Superior temporal gyrus (tissue), 1 donor: Measurements from ENCODE around the gene AXIN2.
"Not testable (repeated sequence)": the region's sequence is repeated elsewhere in the genome, so short reads cannot be mapped to it uniquely, and the experiment has no call there.

Experiments
- DNase-seq: peaks from one replicate; pipeline ENCODE4 v3.0.0-alpha.2; 2016; ENCODE audit errors: extremely low spot score

The AXIN2 gene

DNA sequence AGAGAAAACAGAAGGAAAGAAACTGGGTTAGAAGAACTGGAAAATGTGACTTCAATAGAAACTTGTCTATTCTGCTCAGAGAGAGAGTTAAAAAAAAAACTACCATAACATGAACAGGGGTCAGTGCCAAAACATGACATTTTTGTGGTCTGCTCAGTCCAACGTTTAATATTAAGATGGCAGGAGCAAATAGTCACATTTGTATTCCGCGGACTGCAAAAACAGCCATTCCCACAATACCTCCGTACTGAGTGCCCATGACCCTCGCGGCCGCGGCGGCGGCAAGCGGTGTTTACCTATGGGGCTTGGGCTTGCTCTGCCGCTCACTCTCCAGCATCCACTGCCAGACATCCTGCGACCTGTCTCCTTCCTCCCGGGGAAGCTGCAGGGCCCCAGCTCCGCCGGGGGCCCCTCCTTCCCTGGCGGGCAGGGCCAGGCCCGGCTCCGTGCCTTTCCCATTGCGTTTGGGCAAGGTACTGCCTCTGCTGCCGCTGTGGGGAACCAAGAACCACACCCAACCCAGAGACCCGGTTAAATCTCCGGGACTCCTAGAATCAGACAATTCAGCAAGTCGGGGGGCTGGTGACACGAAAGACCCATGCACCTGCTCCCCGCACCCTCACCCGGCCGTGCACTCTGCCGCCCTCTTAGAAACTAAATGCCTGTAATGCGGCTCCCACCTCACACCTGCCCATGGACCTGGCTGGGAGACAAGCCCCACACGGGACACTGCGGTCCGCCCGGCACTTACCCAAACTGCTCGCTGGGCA lies 24.7 kb downstream of the AXIN2 start:
- DNase-seq, result no peak

- DNase-seq, result no peak
Observed at GRCh38 chr17:65535777-65536572, 25.5 kb downstream of the AXIN2 start.

DNA sequence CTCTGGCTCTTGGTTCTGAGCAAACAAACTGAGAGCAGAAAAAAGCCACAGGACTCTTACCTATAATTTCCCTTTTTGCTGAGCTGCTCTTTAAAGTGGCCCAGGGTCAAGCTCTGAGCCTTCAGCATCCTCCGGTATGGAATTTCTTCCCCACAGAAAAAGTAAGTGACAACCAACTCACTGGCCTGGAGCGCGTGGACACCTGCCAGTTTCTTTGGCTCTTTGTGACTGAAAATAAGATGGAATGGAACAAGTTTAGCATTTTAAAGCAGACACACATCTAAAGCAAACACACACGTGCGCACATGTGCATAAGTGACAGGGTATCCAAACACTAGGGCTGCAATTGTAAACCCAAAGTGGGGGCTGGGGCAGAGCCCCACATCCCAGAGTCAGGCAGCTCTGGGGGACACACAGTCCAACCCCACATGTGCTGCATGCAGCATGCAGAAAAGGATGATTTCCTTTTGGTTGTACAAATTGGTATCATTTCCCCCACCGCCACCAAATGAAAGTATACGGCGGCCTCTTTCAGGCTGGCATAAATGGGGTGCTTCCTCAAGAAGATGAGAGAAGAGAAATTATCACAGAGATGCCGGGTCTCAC lies 27.5 kb downstream of the AXIN2 start:
- no peak for DNase-seq

DNA sequence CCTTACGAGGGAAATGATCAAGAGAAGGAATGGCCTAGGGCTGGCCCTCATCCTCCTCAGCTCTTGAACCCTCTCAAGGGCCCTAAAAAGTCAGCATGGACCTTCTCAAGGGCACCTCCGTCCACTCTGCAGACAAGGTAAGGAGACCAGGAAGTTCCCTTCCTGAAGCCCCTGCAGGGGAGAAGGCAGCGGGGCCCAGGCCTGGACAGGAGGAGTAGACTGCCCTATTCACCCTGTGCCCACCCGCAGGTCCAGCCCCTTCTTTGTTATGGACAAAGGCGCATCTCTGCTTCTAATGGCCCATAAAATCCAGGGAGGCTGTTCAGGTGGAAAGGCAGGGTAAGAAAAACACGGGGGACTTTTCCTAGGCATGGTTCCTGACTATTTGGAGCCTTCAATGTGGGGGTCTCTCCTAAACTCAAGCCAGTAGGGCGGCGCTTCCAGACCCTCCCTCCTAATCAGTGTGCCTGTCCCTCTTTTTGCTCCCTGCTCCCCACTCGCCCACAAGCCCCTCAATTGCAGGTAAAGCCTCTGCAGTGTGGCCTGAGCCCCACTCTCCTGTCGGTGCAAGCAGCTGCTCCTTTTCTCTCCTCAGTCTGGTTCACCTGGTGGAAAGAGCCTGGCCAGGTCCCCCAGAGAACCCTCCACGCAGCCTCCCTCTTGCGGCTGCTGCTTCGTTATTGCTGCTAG lies 28.2 kb downstream of the AXIN2 start:
- DNase-seq, result no peak

DNA sequence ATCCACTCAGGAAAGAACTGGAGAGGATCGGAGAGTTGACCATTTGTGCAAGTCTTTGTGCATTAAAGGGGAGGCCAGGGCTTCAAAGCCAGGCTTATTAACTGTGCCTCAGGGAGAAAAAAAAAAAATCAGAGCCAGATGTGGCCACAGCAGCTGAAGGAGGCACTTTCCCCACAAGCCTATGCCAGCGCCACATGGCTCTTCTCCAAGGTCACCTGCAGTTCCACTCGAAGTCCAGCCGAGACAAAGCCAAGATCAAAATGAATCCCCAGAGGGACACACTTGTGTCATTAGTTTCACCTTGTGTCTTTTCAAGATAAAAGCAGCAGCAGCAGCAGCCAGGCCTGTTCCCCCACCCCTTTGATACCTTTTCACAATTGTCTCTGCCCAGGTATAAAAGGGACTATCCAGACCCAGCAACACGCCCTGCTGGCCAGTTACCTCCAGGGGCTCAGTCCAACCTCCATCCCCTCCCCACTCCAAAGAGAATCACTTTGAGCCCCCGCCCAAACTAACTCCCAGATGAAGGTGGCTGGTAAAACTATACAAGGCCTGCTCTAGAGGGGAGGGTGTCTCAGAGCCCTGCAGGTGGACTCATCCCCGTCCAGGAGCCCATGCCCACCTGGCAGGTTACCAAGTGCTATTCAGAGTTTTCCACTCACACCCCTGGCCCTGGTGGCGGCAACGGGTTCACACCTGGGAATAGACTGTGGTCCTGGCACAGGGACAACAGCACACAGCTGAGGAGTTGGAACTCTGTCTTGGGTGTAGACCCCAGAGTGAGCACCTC lies 29.2 kb downstream of the AXIN2 start:
- no peak for DNase-seq

GRCh38 chr17:65531256-65532100 lies 30.0 kb downstream of the AXIN2 start:
- DNase-seq, result no peak

- no peak for DNase-seq
Observed at GRCh38 chr17:65530523-65531255, 30.8 kb downstream of the AXIN2 start.

- DNase-seq, result no peak
Observed at GRCh38 chr17:65529761-65530522, 31.5 kb downstream of the AXIN2 start.

GRCh38 chr17:65529040-65529633 lies 32.3 kb downstream of the AXIN2 start:
- no peak for DNase-seq

- no peak for DNase-seq
Observed at GRCh38 chr17:65527857-65528591, 33.4 kb downstream of the AXIN2 start.

DNA sequence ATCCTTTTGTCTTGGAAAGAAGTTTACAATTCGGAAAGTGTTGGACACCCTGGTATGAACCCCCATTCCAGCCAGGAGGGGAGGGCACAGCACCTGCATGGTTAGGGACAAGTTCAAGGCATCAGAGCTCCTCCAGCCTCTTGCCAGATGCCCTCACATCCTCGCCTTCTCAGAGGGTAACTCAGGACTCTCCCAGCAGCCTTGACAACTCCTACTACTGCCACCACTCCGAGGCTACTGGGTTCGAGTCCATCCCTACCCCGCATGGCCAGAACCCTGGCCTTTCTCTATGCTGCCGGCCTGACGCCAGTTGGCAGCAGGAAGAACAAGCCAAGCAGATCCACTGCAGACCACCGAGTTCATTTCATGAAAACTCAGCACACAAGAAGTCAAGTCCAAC lies 34.1 kb downstream of the AXIN2 start:
- no peak for DNase-seq

GRCh38 chr17:65526854-65527253 lies 34.6 kb downstream of the AXIN2 start:
- DNase-seq, result not testable (repeated sequence)

DNA sequence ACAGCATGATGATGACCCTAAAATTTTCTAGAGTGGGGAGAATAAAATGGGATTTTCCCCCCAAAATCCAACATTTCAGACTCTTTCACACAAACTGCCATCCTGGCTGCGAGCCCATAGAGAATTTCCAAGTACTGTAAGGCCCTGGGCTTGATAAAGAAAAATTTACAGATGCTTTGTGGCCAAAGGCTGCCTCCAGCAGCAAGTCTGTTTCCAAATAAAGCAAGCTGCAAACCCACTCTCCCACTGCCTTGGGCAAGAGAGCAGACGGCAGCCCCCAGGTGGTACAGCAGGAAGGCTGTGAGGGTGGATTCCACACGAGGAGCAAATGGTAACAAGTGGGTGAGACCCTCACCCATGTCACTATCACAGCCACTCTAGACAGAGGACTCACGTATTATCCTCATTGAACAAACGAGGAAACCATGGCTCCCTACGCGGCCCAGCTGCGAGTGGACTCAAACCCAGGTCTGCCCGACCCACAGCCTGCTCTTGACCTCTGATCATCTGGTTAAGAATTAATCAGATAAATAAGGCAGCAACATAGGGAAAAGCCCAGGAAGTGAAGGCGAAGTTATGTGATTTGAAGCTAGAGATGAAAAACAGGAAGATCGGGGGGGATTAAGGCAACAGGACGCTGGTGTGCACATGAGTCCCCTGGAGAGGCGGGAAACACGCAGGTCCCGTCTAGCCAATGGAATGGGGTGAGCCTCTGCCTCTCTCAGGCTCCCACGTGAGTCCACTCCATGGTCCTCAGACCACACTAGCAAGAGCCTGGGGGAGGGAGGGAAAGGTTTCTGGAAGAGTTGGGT lies 37.4 kb downstream of the AXIN2 start:
- DNase-seq, result no peak

DNA sequence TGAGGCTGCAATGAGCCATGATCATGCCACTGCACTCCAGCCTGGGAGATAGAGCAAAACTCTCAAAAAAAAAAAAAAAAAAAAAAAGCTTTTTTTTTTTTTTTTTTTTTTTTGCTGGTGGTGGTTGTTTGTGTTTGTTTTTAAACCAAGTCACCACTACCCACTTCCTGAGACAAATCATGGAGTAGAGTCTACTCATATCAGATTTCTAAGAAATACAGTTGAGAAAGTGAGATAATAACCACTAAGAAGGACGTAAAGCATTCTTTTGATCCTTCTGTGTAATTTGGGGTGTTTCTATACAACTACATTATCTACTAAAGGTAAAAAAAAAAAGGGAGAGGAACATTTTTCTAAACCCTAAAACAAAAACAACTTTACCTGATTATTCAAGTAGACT lies 38.0 kb downstream of the AXIN2 start:
- DNase-seq, result no peak

- DNase-seq, result no peak
Observed at GRCh38 chr17:65522751-65523404, 38.6 kb downstream of the AXIN2 start.

GRCh38 chr17:65519462-65519861 lies 42.0 kb downstream of the AXIN2 start:
- DNase-seq, result no peak
